Kidney epithelial cell (primary cell): Measurements from ENCODE around the gene FAM181B. TPM values are rescaled to one million over a fixed set of nuclear protein-coding genes. Genes with fewer than 3 reads are reported as not detected.

Source experiments
- DNase-seq: peaks from one replicate; pipeline ENCODE4 v3.0.0-alpha.2; 2010; ENCODE audit warnings: low read depth
- H3K27me3 ChIP-seq: 2 replicates; pipeline ENCODE4 v1.6.0; 2011; ENCODE audit warnings: low read length; ENCODE audit not compliant: control insufficient read depth, insufficient read depth
- H3K36me3 ChIP-seq: 2 replicates; pipeline ENCODE4 v1.5.1; 2011; ENCODE audit warnings: low read length; ENCODE audit not compliant: control insufficient read depth, insufficient read depth
- H3K4me3 ChIP-seq: 2 replicates; pipeline ENCODE4 v1.5.1; 2011; ENCODE audit warnings: low read depth, mild to moderate bottlenecking, control low read depth, low read length
- total RNA-seq: library from RNA; depleted of rRNA; stranded (reverse); fragments of >200 nt; gene quantifications from 2 replicates; pipeline ENCODE4 v1.2.3, GENCODE V29; 2015
- TF ChIP-seq, protein P1 (sequence below): IDR thresholded peaks from 2 replicates; pipeline ENCODE4 v1.5.1; 2011; ENCODE audit warnings: mild to moderate bottlenecking, moderate library complexity, low read length, control low read depth, inconsistent platforms; ENCODE audit not compliant: insufficient read depth, poor library complexity, severe bottlenecking

Gene FAM181B
- total RNA-seq, 1 donor from 2014 or later: 0.38 TPM

GRCh38 chr11:82682003-82682751 lies 51.5 kb downstream of the FAM181B start:
- Histone ChIP-seq H3K27me3 (no peaks in the 10 kb centered on the region), H3K4me3 (no peak overlapping the region), H3K36me3 (no peaks in the 10 kb centered on the region)
- DNase-seq: peak; percentile 18
- TF ChIP-seq, protein P1, sequence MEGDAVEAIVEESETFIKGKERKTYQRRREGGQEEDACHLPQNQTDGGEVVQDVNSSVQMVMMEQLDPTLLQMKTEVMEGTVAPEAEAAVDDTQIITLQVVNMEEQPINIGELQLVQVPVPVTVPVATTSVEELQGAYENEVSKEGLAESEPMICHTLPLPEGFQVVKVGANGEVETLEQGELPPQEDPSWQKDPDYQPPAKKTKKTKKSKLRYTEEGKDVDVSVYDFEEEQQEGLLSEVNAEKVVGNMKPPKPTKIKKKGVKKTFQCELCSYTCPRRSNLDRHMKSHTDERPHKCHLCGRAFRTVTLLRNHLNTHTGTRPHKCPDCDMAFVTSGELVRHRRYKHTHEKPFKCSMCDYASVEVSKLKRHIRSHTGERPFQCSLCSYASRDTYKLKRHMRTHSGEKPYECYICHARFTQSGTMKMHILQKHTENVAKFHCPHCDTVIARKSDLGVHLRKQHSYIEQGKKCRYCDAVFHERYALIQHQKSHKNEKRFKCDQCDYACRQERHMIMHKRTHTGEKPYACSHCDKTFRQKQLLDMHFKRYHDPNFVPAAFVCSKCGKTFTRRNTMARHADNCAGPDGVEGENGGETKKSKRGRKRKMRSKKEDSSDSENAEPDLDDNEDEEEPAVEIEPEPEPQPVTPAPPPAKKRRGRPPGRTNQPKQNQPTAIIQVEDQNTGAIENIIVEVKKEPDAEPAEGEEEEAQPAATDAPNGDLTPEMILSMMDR: peak; percentile 37

DNA sequence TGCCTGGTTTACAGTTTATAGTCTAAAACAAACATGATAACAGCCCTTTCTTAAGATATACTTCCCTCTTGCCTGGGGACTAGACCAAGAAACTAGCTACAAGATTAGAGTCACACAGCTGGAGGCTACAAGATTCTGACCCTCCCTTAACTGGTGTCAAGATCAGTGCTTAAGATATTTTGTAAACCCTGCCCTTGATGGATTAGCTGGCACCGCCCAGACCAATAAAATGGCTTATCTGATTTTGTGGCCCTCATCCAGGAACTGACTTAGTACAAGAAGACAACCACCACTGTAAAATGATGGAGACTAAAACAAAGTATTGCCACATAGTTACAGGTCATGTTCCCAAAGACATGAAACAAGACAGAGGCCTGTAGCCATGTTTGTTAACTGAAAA lies 53.4 kb downstream of the FAM181B start:
- Histone ChIP-seq H3K36me3 (no peaks in the 10 kb centered on the region), H3K27me3 (no peaks in the 10 kb centered on the region), H3K4me3 (no peak overlapping the region)
- DNase-seq: no peak
- TF ChIP-seq, protein P1: no peak

Other genes with a start within 250 kb of the FAM181B start
- 23.7 and 29.7 TPM in 2 replicates for gene PRCP, start 166.6 kb upstream of the FAM181B start, total RNA-seq
- 1.6 and 3.2 TPM in 2 replicates for gene DDIAS, start 167.9 kb upstream of the FAM181B start, total RNA-seq